WERI-Rb-1 (cell line): ENCODE results near the gene SLC19A1.

Experiments used
- DNase-seq: peaks from one replicate; pipeline ENCODE4 v3.0.0-alpha.2; 2020
- H3K27ac ChIP-seq: fragments of 250-450 bp; sonication (Bioruptor Pico); 2 replicates; pipeline ENCODE4 v1.5.1; 2020; ENCODE audit warnings: mild to moderate bottlenecking, moderate library complexity
- H3K27me3 ChIP-seq: fragments of 250-450 bp; sonication (Bioruptor Pico); 2 replicates; pipeline ENCODE4 v1.5.1; 2021; ENCODE audit warnings: mild to moderate bottlenecking, low read depth, moderate library complexity; ENCODE audit not compliant: insufficient read depth, severe bottlenecking
- H3K36me3 ChIP-seq: fragments of 250-450 bp; sonication (Bioruptor Pico); 2 replicates; pipeline ENCODE4 v1.5.1; 2020; ENCODE audit warnings: mild to moderate bottlenecking, moderate library complexity
- H3K4me3 ChIP-seq: 2 replicates; pipeline ENCODE4 v1.5.1; 2011; ENCODE audit warnings: low read depth, mild to moderate bottlenecking, control low read depth, low read length
- H3K9me3 ChIP-seq: fragments of 250-450 bp; sonication (Bioruptor Pico); 2 replicates; pipeline ENCODE4 v1.5.1; 2021; ENCODE audit warnings: mild to moderate bottlenecking, moderate library complexity; ENCODE audit not compliant: severe bottlenecking
- CTCF ChIP-seq: IDR thresholded peaks from 2 replicates; pipeline ENCODE4 v1.5.1; 2011; ENCODE audit warnings: low read depth, mild to moderate bottlenecking, control low read depth, inconsistent platforms, low read length

SLC19A1 gene

DNA sequence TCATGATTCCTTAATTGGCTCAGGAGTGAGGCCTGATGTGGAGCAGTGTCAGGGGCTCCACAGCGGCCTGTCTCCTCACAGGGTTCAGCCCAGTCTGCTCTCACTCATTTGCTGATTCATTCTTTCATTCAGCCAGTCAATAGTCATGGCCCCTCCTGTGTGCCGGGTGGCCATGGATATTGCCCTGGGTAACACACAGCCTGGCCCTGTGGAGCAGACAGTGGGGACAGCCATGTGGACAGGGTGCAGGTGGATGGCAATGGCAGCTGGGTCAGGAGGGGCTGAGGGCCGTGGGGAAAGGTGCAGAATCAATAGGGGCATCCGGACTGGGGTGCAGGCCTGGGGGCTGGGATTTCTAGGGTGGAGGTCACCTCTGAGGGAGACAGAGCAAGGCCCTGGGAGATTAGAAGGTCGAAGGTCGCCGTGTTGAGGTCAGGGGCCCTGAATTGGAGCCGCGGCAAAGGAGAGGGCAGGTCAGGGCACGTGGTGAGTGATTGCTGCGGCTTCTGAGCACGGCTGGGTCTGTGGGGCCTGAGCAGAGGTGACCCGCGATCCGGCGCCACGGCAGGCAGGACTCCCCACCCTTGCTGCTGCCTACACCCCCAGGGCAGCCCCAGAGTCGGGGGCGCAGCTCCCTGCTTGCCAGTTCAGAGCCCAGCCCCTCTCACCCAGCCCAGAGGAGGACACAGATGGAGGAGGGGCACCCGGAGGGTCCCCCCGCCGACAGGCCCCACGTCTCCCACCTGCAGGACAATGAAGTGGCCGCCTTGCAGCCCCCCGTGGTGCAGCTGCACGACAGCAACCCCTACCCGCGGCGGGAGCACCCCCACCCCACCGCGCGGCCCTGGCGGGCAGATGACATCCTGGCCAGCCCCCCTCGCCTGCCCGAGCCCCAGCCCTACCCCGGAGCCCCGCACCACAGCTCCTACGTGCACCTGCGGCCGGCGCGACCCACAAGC lies 33.4 kb downstream of the SLC19A1 start:
- H3K27ac ChIP-seq = no peak overlapping the region
- no peak for DNase-seq

DNA sequence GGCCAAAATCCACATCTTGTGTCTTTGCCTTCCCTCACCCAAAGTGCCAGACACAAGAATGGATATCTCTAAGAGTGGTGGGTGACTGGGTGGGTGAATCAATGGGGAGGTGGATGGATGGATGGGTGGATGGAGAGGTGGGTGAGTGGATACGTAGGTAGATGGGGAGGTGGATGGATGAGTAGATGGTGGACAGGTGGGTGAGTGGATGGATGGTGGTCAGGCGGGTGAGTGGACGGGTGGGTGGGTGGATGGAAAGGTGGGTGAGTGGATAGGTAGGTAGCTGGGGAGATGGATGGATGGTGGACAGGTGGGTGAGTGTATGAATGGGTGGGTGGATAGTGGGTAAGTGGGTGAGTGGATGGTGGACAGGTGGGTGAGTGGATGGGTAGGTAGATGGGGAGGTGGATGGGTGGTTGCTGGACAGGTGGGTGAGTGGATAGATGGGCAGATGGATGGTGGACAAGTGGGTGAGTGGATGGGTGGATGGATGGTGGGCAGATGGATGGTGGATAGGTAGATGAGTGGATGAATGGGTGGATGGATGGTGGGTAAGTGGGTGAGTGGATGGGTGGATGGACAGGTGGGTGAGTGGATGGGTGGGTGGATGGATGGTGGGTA lies 34.2 kb downstream of the SLC19A1 start:
- no peak for DNase-seq
- TF ChIP-seq CTCF = no peak
- H3K9me3 ChIP-seq = no peaks in the 10 kb centered on the region
- H3K4me3 ChIP-seq = no peak overlapping the region
- no peaks in the 10 kb centered on the region for H3K27me3 ChIP-seq
- no peak overlapping the region for H3K27ac ChIP-seq
- H3K36me3 ChIP-seq = peaks cover 8% of the 10 kb centered on the region; the same call in 1 of the 2 replicates

More for the DNA sequence above, 33.4 kb downstream of the SLC19A1 start:
- Histone ChIP-seq H3K36me3 (peaks cover 17% of the 10 kb centered on the region), H3K4me3 (no peak overlapping the region), H3K9me3 (no peaks in the 10 kb centered on the region), H3K27me3 (no peaks in the 10 kb centered on the region)
- TF ChIP-seq CTCF = no peak

DNA sequence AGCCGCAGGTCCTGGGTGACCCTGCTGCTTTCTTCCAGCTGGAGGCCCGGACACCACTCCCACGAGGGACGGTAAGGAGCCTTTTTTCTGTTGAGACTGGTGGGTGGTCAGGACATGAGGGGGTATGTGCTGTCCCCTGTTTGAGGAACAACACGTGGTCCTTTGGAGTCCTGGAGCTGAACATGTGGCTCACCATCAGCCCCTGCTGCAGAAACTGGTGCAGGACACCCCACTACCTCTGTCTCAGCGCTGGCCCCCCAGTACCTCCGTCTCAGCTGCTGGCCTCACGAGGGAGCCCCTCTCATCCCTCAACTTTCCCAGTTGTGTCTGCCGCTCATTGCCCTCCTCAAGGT lies 34.7 kb downstream of the SLC19A1 start:
- H3K9me3 ChIP-seq = no peaks in the 10 kb centered on the region
- H3K4me3 ChIP-seq = no peak overlapping the region
- 0 out of 2 replicates have a peak, but pooled peaks cover 7% of the 10 kb centered on the region for H3K36me3 ChIP-seq
- no peak for TF ChIP-seq CTCF
- DNase-seq = no peak
- H3K27me3 ChIP-seq = no peaks in the 10 kb centered on the region
- no peak overlapping the region for H3K27ac ChIP-seq

DNA sequence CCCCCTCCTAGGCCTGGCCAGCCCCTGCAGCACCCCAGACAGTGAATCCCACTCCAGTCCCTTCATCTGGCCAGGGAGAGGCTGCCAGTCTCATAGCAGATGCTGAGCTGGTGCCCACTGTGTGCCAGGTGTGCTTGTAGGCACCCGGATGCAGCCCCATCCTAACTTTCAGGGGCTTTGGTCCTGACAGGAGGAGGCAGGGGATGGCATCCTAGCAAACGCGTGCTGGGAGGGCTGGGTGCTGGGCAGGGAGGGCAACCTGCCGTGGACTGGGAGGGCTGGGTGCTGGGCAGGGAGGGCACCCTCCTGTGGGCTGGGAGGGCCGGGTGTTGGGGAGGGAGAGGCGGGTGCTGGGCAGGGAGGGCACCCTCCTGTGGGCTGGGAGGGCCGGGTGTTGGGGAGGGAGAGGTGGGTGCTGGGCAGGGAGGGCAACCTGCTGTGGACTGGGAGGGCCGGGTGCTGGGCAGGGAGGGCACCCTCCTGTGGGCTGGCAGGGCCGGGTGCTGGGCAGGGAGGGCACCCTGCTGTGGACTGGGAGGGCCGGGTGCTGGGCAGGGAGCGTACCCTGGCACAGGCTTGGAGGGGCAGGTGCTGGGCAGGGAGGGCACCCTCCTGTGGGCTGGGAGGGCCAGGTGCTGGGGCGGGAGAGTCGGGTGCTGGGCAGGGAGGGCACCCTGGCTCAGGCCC lies 35.3 kb downstream of the SLC19A1 start:
- Histone ChIP-seq H3K4me3 (no peak overlapping the region), H3K27me3 (no peaks in the 10 kb centered on the region)
- TF ChIP-seq CTCF = no peak

GRCh38 chr21:45506241-45506817 lies 35.9 kb downstream of the SLC19A1 start:
- Histone ChIP-seq H3K27ac (no peak overlapping the region), H3K9me3 (no peaks in the 10 kb centered on the region), H3K27me3 (no peaks in the 10 kb centered on the region), H3K36me3 (0 out of 2 replicates have a peak, but pooled peaks cover 2% of the 10 kb centered on the region), H3K4me3 (no peak overlapping the region)
- DNase-seq = no peak
- TF ChIP-seq CTCF = no peak

More for the DNA sequence above, 35.3 kb downstream of the SLC19A1 start:
- no peaks in the 10 kb centered on the region for H3K9me3 ChIP-seq
- H3K27ac ChIP-seq = no peak overlapping the region
- H3K36me3 ChIP-seq = 0 out of 2 replicates have a peak, but pooled peaks cover 4% of the 10 kb centered on the region
- no peak for DNase-seq
